KBM-7 (cell line): Measurements from ENCODE around the gene SGSM2.

Experiments
- DNase-seq: peaks from one replicate; pipeline ENCODE4 v3.0.0-alpha.2; 2015
- in situ Hi-C: fragments of 300-500 bp; cut with MboI; formaldehyde crosslinking; loops from 2 replicates; pipeline ENCODE4 v1.14.3; 2020; ENCODE audit warnings: low sequenced_read_pairs, low pct_unique_long_range_greater_than_20kb, mixed read lengths

The SGSM2 gene

GRCh38 chr17:2363851-2364762 lies 26.8 kb downstream of the SGSM2 start:
- in situ Hi-C loops, result no loop called here

DNA sequence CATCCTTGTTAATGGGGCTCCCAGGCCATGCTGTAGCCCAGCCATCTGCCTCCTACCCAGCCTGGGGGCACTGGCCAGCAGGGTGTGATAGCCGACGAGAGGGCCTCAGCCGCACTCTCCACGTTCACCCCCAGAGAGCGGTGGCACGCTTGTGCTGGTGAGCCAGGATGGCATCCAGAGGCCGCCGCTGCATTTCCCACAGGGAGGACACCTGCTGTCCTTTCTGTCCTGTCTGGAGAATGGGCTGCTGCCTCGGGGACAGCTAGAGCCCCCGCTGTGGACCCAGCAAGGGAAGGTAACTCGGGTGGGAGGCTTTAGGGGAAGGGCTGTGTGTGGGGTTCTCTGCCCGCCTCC lies 27.4 kb downstream of the SGSM2 start:
- in situ Hi-C loops, result no loop called here
- no peak for DNase-seq

More at GRCh38 chr17:2363851-2364762, 26.8 kb downstream of the SGSM2 start:
- no peak for DNase-seq

- no peak for DNase-seq
- in situ Hi-C loops, result no loop called here
These were observed 27.8 kb downstream of the SGSM2 start for GRCh38 chr17:2365132-2365531.

DNA sequence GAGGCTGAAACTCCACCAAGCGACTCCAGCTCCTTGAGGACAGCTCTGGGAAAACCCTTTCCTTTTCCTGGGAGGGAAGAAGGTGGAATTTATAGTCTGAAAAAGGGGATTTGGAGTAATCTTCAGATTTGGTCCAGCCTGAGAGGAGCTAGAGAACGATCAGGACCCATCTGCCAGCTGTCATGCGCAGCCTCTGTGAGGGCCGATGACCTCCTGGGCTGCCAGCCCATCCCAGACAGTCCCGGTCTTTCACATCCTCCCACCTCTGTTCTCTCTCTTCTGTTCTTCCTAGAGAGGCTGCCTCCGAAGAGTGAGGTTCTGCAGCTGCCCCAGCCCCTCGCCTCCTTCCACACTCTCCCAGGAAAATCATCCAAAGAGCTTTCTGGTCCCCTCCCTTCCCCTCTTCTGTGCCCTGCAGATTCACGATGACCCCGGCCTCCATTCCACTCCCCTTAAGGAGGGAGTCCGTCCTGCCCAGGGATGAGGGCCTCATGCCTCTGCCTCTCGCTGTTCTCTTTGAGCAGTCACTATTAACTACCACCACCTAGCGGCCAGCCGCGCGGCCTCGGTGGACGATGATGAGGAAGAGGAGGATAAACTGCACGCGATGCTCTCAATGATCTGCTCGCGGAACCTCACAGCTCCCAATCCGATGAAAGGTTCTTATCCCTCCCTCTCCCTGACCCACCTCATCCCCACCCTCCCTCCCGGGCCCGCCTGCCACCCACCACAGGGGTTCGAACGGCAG lies 29.6 kb downstream of the SGSM2 start:
- in situ Hi-C loops, result no loop called here

DNA sequence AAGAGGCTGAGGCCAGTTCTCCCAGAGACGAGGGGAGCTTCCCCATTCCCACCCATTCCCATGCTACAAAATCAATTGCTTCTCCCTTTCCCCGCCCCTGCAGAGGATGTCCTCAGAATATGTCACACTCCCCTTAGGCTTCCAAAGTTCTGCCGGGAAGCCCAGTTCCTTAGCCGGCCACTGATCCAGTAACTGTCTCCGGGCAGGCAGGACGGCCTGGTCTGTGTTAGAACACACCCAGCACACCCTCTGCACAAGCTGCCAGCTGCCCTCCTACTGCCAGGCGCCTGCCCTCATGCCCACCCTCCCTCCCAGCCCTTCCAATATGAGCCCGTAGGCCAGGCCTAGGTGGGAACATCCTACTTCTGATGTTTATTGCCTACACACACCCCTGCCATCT lies 31.1 kb downstream of the SGSM2 start:
- DNase-seq, result no peak

More for the DNA sequence above, 29.6 kb downstream of the SGSM2 start:
- DNase-seq, result no peak

GRCh38 chr17:2369039-2369438 lies 31.7 kb downstream of the SGSM2 start:
- in situ Hi-C loops, result no loop called here
- no peak for DNase-seq

More for the DNA sequence above, 31.1 kb downstream of the SGSM2 start:
- in situ Hi-C loops, result no loop called here

GRCh38 chr17:2369551-2370210 lies 32.4 kb downstream of the SGSM2 start:
- DNase-seq, result no peak
- in situ Hi-C loops, result no loop called here

GRCh38 chr17:2370211-2370589 lies 32.9 kb downstream of the SGSM2 start:
- no peak for DNase-seq
- in situ Hi-C loops, result no loop called here

DNA sequence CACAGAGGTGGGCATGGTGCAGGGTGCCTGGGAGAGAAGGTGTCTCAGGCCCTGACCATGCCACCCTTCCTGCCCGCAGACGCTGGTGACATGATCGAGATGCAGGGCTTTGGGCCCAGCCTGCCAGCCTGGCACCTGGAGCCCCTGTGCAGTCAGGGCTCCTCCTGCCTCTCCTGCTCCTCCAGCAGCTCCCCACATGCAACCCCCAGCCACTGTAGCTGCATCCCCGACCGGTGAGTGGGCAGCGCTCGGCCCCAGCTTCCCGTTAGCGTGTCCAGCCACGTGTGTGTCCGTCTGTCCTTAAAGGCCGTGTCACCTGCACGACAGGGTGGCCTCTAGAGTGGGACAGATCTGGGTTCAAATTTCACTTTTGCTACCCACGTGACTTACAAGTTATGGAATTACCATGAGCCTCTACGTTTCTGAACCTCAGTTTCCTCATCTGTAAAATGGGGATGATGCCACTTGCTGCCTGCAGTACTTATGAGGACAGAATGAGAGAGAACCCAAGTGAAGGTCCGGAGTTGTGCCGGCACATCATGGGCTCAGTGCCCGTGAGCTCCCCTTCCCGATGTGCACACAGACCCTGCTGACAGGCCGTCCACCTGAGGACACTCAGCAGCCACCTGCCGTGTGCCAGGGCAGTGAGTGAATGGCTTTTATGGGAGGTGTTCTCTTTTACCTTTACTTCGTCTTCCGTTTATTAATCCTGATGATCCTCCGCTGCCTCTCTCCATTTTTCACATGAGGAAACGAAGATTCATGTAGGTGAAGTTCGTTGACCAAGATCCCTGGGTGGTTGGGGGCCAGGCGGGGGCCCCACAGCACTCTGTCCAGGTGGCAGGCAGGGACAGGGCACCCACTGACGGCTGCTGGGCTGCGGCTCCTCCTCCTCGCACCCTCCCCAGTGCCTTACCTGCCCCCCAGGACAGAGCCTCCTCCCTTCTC lies 34.2 kb downstream of the SGSM2 start:
- DNase-seq, result no peak
- in situ Hi-C loops, result no loop called here

- in situ Hi-C loops, result no loop called here
- DNase-seq, result no peak
These were observed 34.9 kb downstream of the SGSM2 start for GRCh38 chr17:2372180-2372579.

DNA sequence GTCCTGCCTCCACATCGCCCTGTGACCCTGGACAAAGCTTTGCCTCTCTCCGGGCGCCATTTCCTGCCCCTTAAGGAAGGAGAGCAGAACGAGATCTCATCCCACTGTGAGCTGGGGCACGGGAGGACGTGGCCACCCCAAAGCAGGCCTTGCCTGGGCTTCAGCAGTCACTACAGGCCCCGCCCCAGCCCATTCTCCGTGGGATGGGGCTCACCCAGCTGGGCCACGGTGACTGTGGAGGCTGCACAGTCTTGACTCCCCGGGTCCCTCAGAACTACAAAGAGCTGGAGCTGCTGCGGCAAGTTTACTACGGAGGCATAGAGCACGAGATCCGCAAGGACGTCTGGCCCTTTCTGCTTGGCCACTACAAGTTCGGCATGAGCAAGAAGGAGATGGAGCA lies 35.4 kb downstream of the SGSM2 start:
- in situ Hi-C loops, result no loop called here
- DNase-seq, result no peak

DNA sequence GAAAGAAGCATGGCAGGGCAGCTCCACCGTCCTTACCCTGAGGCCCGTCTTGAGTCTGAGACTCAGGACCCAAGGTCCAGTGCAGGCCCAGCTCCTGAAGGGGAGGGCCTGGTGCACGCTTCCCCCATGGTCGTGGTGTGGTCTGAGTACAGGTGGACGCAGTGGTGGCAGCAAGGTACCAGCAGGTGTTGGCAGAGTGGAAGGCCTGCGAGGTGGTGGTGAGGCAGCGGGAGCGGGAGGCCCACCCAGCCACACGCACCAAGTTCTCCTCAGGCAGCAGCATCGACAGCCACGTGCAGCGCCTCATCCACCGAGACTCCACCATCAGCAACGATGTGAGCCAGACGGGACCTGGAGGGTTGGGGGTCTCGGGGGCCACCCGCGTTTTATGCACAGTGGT lies 35.9 kb downstream of the SGSM2 start:
- DNase-seq, result no peak
- in situ Hi-C loops, result no loop called here

DNA sequence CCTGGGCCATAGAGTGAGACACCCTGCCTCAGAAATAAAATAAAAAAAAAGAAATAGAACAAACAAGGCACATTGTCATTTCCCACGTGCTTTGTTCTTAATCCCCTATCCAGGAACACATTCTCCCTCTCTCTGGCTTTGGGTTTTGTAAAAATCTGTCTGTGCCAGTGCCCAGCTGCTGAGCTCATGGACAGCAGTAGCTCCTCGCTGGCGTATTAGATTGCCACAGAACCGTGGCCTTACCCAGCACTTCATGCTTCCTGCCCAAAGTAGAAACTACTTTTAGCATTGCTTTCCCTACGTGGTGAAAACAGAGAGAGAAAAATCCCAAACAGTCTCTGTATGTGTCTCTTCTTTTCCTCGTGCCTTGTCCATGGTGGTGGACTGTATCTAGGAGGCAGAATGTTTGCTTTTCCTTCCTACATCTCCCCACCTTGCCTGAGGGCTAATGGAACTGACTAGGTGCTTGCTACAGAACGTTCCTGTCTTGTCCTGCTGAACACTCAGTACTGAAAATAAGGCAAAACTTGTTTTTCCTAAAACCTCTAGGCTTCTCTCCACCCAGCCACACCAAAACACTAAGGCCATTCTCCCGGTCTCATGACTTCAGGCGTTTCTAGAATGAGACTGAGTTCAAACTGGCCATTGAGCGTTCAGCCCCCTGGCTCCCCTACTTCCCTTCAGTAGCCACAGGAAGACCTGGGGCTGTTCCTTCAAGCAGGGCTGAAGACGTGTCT lies 37.4 kb downstream of the SGSM2 start:
- in situ Hi-C loops, result no loop called here

DNA sequence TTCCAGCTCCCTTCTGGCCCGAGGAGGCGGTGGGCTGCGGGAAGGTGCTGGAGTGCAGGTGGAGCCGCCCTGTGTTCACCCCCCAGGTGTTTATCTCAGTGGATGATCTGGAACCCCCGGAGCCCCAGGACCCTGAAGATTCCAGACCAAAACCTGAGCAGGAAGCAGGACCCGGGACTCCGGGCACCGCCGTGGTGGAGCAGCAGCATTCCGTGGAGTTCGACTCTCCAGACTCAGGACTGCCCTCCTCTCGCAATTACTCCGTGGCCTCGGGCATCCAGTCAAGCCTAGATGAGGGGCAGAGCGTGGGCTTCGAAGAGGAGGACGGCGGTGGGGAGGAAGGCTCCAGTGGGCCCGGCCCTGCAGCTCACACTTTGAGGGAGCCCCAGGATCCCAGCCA lies 38.1 kb downstream of the SGSM2 start:
- DNase-seq, result no peak
- in situ Hi-C loops, result no loop called here

More for the DNA sequence above, 37.4 kb downstream of the SGSM2 start:
- DNase-seq, result no peak

DNA sequence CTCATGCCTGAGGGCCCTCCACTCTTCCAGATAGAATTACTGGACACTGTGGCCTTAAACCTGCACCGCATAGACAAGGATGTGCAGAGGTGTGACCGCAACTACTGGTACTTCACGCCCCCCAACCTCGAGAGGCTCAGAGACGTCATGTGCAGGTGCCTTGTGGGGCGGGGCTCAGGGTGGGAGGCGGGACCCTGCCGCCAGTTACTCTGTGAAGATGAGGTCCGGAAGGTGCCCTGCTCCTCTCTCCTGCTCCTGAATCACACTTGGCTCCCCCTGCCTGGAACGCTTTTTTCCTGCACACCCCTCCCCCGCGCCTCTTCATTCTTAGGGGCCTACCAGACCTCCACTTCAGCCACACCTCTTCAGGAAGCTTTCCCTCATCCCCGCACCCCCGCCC lies 38.8 kb downstream of the SGSM2 start:
- in situ Hi-C loops, result no loop called here
- no peak for DNase-seq

DNA sequence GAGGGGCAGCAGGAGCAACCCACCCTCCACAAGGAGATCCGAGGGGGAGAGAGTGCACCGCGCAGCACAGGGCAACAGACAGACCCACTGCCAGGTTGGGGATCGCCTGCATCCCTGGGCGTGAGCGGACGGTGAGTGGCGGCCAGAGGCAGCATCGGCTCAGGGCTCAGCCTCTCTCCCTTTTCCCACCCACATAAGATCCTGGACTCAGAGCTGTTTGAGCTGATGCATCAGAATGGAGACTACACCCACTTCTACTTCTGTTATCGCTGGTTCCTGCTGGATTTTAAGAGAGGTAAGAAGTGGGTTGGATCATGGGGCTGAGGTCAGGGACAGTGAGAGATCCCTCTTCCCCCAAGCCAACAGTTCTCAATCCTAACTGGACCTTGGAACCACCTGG lies 40.4 kb downstream of the SGSM2 start:
- in situ Hi-C loops, result no loop called here

GRCh38 chr17:2378905-2379304 lies 41.6 kb downstream of the SGSM2 start:
- in situ Hi-C loops, result no loop called here
- DNase-seq, result no peak

More for the DNA sequence above, 40.4 kb downstream of the SGSM2 start:
- DNase-seq, result no peak

DNA sequence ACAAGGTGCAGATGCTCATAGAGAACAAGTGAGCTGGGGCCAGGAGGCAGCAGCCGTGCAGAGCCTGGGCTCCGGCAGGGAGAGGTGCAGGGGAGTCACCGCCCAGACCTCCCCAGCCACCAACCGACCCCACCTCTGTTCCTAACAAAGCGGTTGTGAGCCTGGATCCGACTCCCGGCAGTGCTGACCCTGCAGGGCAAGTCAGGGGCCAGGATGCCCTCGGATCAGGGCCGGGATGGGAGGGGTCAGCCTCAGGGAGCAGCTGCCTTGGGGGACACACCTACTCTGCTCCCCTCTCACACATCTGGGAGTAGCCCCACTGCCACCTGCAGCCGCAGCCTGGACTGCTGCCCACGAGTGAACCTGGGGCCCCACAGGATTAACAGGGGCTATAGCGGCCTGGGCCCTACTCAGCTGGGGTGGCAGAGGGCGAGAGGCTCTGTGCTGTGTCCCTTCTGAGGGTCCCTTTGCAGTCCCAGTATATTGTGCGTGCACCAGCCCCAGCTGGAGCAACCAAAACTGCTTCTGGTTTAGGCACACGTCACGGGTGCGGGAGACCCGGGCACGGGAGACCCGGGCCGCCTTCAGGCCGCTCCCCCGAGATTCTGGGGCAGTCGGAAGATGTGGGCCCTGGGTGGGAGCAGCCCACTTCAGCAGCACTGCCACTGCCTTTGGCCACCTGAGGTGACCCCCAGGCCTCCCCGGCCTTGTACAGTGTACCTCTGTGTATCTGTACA lies 42.4 kb downstream of the SGSM2 start:
- in situ Hi-C loops, result no loop called here

More for the DNA sequence above, 42.4 kb downstream of the SGSM2 start:
- no peak for DNase-seq
